HG02970 (cell line): ENCODE measurements around the gene HSPA5.
"Not testable (repeated sequence)": the region's sequence is repeated elsewhere in the genome, so short reads cannot be mapped to it uniquely, and the experiment has no call there.

Experiments used
- ATAC-seq: cut with Tn5 transposase; IDR thresholded peaks from one replicate; pipeline ENCODE4 v1.9.1; 2021; ENCODE audit warnings: mild to moderate bottlenecking, moderate library complexity, moderate number of reproducible peaks; ENCODE audit not compliant: unreplicated experiment, low FRiP score

HSPA5 gene

DNA sequence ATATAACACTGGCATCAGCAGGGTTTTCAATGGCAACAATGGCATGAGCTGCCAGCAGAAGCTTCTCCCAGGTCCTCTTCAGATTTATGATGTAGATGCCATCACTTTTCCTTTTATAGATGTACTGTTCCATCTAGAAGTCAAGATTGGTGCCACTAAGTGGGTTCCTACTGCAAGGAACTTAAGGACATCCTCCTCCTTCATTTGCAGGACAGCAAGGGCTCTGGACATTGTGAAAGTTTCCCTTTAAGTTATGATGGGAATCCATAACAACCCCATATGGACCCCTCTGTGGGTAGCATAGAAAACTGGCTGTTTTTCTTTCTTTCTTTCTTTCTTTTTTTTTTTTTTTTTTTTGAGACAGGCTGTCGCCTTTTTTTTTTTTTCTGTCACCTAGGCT is 45.6 kb downstream of the HSPA5 start:
- ATAC-seq: not testable (repeated sequence)

GRCh38 chr9:125194466-125194865 is 46.7 kb downstream of the HSPA5 start:
- not testable (repeated sequence) for ATAC-seq

DNA sequence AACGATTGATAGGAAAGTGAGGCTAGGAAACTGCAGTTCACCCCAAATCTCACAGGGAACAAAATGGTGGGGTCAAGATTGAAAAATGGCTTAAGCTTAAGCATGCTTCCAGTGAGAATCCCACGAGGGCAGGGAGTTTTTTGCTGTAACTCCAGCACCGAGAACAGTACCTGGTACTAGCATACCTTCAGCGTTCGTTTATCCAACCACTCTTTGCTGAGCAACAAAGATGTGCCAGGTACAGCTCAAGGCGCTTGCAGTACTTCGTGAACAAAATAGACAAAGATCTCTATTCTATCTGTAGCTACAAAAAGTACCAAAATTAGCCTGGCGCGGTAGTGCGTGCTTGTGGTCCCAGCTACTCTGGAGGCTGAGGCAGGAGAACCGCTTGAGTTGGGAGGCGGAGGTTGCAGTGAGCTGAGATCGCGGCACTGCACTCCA is 50.8 kb downstream of the HSPA5 start:
- ATAC-seq: no peak

DNA sequence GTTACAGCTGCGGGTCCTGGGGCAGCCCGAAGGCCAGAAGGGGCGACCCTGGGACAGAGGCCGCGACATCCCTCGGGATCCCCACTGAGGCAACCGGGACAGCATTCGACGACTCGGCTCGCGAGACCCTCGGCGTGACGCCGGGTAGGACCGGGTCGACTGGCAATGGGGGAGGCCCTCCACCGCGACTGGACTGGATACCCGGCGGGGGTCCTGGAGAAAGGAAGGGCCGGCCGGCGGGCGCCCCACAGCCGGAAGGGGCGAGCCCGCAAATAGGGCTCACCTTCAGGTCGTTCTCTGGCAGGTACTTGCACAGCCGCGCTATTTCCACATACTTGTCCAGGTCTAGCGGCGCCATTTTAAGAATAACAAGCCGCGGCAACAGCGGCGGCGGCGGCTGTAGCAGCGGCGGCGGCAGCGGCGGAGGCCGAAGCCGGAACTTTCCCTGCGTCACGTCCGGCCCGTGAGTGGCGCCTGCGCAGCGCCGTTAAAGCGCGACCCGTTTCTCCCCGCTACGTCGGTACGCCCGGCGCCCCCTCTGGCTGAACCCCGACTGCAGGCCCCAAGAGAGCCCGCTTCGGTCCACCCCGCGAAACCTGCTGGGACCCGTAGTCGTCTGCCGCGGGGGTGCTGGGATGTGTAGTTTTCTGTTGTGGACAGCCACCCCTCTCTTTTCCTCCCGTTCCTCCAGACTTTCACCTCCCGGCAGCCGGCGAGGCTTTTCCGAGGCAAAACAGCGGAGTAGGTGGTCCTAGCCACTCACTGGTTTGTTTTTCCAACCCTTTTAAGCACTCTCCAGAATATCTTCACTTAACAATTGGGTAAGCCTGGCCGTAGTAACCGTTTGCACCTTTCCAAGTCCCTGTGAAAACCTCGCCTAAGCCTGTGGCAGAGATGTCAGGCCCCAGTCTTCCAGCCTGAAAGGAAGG is 51.5 kb downstream of the HSPA5 start, which contains the start of gene PPP6C:
PPP6C (minus strand) TSS at position 443 of the 929 bp plus-strand sequence; CDS start at position 358, 85 bp downstream.
- peak; percentile 95 for ATAC-seq

- ATAC-seq: peak; percentile 12
These were observed 52.2 kb downstream of the HSPA5 start for GRCh38 chr9:125189011-125189360.
